HL-60 (cell line): ENCODE measurements around the gene TYW1.
"Not testable (repeated sequence)": the region's sequence is repeated elsewhere in the genome, so short reads cannot be mapped to it uniquely, and the experiment has no call there.

Source experiments
- CTCF ChIP-seq: IDR thresholded peaks from one replicate; pipeline ENCODE4 v1.5.1; 2011; ENCODE audit warnings: low read length, control low read depth, inconsistent platforms; ENCODE audit not compliant: insufficient read depth
- POLR2AphosphoS5 ChIP-seq: IDR thresholded peaks from 2 replicates; pipeline ENCODE4 v1.6.1; 2012; ENCODE audit warnings: low read depth
- REST ChIP-seq: IDR thresholded peaks from 2 replicates; pipeline ENCODE4 v1.6.1; 2012; ENCODE audit warnings: low read depth; ENCODE audit not compliant: insufficient replicate concordance

- TF ChIP-seq CTCF, POLR2AphosphoS5, REST: not testable (repeated sequence)
Measured at GRCh38 chr7:67099406-67099805, 102.8 kb downstream of the TYW1 start.
